HG03025 (cell line): ENCODE results near the gene NOL9.
"Not testable (repeated sequence)": the region's sequence is repeated elsewhere in the genome, so short reads cannot be mapped to it uniquely, and the experiment has no call there.

ENCODE experiments used
- ATAC-seq: cut with Tn5 transposase; IDR thresholded peaks from one replicate; pipeline ENCODE4 v1.9.1; 2021; ENCODE audit warnings: mild to moderate bottlenecking, moderate library complexity; ENCODE audit not compliant: unreplicated experiment, low FRiP score

The NOL9 gene

GRCh38 chr1:6554031-6554906, at the start of gene NOL9:
Gene NOL9 (minus strand): TSS chr1:6554513. CDS start chr1:6554502, 11 bp downstream.
- peak; percentile 89 for ATAC-seq

DNA sequence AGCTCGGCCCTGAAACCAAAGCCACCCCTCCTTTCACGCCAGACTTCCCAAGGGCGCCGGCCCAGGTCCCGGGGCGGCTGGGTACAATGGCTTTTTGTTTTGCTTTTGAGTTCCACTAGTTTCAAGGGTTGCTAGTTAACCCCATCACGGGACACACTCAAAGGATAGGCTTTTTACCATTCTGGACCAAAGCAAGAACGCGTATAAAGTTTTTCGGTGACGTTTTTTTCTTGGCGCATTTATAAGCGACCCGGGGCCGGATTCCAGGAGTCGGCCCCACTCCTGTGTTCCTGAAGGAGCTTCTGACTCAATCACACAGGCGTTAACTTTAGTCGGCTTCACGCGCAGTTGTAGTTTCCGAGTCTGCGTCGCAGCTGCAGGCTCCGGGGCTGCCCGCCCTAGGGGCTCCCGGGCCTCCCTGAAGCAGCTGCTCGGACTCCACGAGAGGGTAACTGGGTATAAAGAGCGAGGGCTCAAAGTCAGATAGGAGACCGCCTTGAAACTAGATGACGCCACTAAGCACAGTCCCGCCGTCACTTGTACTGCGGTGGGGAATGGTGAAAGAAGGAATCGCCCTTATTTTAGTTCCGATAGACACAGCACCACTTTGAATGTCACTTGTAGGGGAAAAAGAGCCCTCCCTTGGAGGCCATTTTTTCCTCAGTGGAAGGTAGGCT, 49.1 kb upstream of the NOL9 start:
- peak; percentile 21 for ATAC-seq

DNA sequence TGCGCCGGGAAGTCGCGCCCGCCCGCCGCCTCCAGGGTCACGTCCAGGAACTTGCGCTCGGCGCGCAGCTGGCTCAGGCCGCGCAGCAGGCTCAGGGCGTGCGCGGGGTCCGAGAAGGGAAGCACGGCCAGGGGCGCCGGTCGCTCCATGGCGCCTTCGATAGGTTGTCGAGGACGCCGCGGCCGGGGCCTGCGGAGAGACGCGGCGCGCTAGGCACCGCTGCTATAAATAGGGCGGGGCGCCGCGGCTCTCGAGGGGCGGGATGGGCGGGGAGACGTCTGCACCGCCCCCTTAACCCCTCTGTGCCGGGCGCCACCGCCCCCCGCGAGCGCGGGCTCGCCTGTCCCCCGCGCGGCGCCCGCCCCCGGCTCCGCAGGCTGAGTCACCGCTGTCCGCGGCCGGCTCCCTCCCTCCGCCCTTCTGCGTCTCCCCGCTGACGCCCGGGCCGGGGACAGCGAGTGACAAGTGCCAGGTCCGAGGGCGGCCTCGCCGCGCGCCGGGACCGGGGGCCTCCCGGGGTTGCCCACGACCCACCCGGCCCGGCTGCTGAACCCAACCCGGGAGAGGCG, 48.4 kb upstream of the NOL9 start, which contains the start of gene KLHL21:
Gene KLHL21 (minus strand): TSS at position 201 of the 569 bp plus-strand sequence. CDS start 52 bp downstream, at position 149.
- ATAC-seq = peak; percentile 47

DNA sequence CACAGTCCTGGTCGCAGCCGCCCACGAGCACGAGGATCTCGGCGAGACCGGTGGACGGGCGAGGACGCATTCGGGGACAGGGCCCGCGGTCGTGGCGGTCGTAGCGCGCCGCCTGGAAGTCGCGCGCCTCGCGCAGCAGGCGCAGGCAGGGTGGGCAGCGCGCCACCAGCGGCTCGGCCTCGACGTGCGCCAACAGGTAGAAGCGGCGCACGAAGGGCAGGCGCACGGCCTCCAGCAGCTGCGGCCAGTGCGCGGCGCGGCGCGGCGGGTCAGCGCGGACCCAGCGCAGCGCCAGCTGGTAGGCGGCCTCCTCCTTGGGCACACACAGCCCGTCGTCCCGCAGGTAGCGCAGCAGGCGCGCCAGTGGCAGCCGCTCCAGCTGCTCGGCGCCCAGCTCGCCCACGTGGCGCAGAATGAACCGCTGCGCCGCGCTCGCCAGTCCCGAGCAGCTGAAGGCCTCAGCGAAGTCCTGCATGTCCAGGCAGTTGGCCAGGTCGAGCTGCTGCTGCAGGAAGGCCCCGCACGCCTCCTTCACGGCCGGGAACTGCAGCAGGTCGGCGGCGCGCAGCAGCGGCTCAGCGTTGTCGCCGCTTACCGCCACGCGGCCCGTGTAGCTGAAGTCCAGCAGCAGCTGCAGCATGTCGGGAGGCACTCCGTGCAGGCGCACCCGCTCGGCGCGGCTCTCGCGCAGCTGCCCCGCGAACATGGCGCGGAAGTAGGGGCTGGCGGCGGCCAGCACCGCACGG, 47.8 kb upstream of the NOL9 start:
- ATAC-seq = peak; percentile 26

GRCh38 chr1:6601049-6601922, 47.0 kb upstream of the NOL9 start:
- ATAC-seq = peak; percentile 5

- ATAC-seq = no peak
Measured at GRCh38 chr1:6600410-6601048, 46.2 kb upstream of the NOL9 start.

DNA sequence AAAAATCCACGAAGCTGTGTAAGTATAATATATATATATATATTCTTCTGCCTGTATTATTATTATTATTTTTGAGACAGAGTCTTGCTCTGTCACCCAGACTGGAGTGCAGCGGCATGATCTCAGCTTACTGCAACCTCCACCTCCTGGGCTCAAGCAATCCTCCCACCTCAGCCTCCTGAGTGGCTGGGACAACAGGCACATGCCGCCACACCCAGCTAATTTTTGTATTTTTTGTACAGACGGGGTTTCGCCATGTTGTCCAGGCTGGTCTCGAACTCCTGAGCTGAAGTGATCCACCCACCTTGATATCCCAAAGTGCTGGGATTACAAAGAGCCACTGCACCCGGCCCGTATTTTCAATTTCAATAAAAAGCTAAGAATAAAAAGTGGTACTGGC, 45.7 kb upstream of the NOL9 start:
- not testable (repeated sequence) for ATAC-seq

DNA sequence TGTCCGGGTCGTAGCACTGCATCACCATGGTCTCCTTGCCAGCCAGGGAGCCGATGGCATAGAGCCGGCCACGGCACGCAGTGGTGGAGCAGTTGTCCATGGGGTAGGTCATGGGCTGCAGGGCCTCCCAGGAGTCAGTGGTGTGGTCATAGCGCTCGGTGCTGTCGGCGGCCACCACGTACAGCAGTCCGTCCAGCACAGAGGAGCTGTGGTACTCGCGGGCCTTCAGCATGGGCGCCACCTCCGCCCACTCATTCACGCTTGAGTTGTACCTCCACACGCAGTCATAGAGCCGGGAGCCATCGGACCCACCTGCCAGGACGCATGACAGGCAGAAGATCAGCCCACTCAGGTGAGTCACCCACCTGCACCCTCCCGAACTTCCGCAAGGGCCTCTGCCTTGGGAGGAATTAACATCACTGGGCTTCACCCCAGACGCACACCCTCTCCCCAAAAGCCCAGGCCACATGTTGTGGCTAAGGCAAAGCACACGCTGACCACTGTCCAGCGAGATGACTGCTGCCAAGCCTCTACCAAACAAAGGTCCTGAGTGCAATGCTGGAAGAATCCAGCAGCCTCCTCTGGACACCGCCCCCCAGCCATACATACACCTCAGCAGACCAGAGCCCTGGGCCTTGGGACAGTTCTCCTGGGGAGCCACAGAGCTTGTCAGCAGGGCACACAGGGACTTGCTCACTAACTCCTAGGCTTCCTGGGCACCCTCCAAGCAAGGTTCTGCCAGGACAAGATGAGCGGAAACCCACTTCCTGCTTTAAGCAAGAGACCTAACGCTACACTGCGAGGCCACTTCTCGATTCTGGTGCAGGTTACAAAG, 45.0 kb upstream of the NOL9 start:
- ATAC-seq = no peak

- no peak for ATAC-seq
Measured at GRCh38 chr1:6597777-6598131, 43.4 kb upstream of the NOL9 start.

- ATAC-seq = no peak
Measured at GRCh38 chr1:6596886-6597776, 42.8 kb upstream of the NOL9 start.

DNA sequence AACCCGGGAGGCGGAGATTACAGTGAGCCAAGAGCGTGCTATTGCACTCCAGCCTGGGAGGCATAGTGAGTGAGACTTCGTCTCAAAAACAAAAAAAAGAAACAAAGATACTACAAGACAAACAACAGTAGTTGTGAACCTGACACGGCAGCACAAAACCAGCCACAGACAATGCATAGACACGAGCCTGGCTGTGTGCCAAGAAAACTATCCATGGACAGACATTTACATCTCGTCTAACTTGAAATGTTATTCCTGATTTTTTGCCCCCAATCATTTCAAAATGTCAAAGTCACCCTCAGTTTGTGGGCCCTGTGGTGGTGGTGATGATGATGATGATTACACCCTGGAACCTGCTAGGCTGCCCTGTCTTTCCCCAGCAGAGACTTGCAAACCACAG, 42.0 kb upstream of the NOL9 start:
- ATAC-seq = no peak

- ATAC-seq = no peak
Measured at GRCh38 chr1:6594977-6595740, 40.8 kb upstream of the NOL9 start.

DNA sequence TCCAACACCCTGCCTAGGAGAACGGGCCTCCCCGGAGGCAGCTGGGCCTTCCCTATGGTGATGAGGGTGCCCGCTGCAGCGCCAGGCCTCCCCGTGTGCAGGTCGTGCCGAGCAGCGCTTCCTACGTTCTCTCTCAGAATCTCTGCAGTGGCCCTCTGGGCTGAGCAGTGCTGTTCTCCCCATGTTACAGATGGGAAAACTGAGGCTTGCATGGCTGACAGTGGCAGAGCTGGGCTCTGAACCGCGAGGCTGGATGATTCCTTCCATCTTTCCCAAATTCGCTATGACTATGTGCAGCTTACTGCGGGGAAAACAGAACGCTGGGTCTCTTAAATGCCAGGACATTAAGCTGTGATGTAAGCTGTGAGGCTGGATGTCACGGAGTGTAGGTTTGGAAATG, 39.5 kb upstream of the NOL9 start:
- ATAC-seq = no peak

DNA sequence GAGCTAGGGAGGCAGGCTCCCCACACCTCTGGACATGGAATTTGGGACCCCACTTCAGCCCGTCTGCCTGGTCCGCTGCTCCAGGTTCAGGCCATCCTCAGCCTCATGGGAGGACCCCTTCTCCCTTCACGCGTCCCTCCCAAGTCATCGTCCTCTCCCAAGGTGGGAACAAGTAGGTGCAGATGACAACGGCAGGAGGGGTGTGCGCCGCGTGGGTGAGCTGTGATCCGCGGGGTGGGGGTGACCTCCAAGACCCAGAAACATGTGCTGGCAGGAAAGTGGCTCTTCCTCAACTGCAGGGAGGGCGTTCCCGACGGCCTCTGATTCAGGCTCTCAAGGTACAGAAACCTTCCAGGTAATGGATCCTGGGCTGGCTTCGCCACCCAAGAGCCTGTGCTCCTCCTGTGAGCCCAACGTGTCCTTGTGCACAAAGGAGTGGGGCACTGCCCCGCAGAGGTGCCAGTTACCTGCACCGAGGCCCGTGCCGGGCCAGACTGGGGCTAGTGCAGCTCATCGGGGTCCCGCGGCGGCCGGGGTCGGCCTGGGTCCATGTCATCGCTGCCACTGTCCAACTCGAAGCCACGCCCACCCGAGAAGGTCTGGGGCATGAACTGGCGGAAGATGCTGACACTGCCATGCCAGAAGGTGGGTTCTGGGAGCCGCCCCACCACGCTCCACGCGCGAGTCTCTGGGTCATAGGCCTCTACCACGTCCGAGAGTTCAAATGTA, 38.7 kb upstream of the NOL9 start:
- no peak for ATAC-seq

GRCh38 chr1:6592441-6592840, 38.1 kb upstream of the NOL9 start:
- no peak for ATAC-seq

DNA sequence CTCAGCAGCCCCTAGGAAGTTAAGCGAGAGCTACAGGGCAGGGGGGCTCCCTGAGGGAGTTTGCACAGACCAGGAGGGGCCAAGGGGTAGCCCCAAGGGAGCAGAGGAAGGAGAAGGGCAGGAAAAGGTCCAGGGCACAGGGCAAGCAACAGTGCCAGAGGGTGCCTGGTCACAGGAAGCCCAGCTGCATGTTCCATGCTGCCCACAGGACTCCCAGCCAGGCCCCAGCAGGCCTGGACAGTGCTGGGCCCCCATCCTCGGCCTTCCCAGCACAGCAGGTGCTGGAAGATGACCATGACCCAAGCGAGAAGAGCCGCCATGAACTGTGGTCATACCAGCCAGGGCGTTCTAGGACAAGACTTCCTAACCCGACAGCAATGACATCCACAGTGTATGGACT, 37.3 kb upstream of the NOL9 start:
- ATAC-seq = no peak
